Nephron (organoid): ENCODE data around the gene EMP1.

Experiments
- H3K27ac Mint-ChIP-seq, 3 experiments: 2 replicates each; pipeline ENCODE4 v1.8.0; 2020; ENCODE audit warnings: mixed read lengths in 3 of 3, mild to moderate bottlenecking in 2 of 3, moderate library complexity in 1 of 3
- H3K27me3 Mint-ChIP-seq: 2 replicates; pipeline ENCODE4 v1.8.0; 2021; ENCODE audit warnings: low read depth, mild to moderate bottlenecking, moderate library complexity, mixed read lengths
- H3K36me3 Mint-ChIP-seq: 2 replicates; pipeline ENCODE4 v1.8.0; 2020; ENCODE audit warnings: low read depth, mixed read lengths
- H3K4me1 Mint-ChIP-seq: 2 replicates; pipeline ENCODE4 v1.8.0; 2020; ENCODE audit warnings: mixed read lengths
- H3K4me3 Mint-ChIP-seq, 3 experiments: 2 replicates each; pipeline ENCODE4 v1.8.0; 2020; ENCODE audit warnings: mild to moderate bottlenecking in 3 of 3, mixed read lengths in 3 of 3, moderate library complexity in 2 of 3
- H3K9me3 Mint-ChIP-seq: 2 replicates; pipeline ENCODE4 v1.8.0; 2020; ENCODE audit warnings: mixed read lengths
- CTCF ChIP-seq, 3 experiments: fragments of 200-600 bp; sonication (generic); IDR thresholded peaks; one replicate each; pipeline ENCODE4 v1.5.0; 2021; ENCODE audit warnings: antibody characterized with exemption in 3 of 3; ENCODE audit not compliant: unreplicated experiment in 3 of 3

Gene EMP1

GRCh38 chr12:13204428-13204827 lies 7.9 kb downstream of the EMP1 start:
- H3K27ac Mint-ChIP-seq, result peak overlapping the region in 2 of 3 experiments; percentile 85 to 99
- no peaks in the 10 kb centered on the region for H3K36me3 Mint-ChIP-seq
- no peaks in the 10 kb centered on the region for H3K9me3 Mint-ChIP-seq
- peaks cover 92% of the 10 kb centered on the region for H3K4me1 Mint-ChIP-seq
- peak overlapping the region in 2 of 3 experiments; percentile 17 to 59 for H3K4me3 Mint-ChIP-seq
- no peak for TF ChIP-seq CTCF (IDR thresholded peaks at IDR 0.05; ENCODE audit: unreplicated experiment in 3 of 3)
- H3K27me3 Mint-ChIP-seq, result peaks cover 14% of the 10 kb centered on the region

- Mint-ChIP-seq H3K4me1 (peaks cover 91% of the 10 kb centered on the region), H3K9me3 (no peaks in the 10 kb centered on the region), H3K36me3 (no peaks in the 10 kb centered on the region), H3K27me3 (peaks cover 14% of the 10 kb centered on the region), H3K27ac (peak overlapping the region; percentile 28 to 99 (median 65)), H3K4me3 (peak overlapping the region in 2 of 3 experiments; percentile 4 to 10)
- TF ChIP-seq CTCF (IDR thresholded peaks at IDR 0.05; ENCODE audit: unreplicated experiment in 3 of 3), result no peak
Observed at GRCh38 chr12:13205809-13206559, 9.5 kb downstream of the EMP1 start.

GRCh38 chr12:13206560-13206897 lies 10.0 kb downstream of the EMP1 start:
- peak overlapping the region in 1 of 3 experiments; percentile 10 for H3K4me3 Mint-ChIP-seq
- peaks cover 87% of the 10 kb centered on the region for H3K4me1 Mint-ChIP-seq
- peaks cover 14% of the 10 kb centered on the region for H3K27me3 Mint-ChIP-seq
- H3K27ac Mint-ChIP-seq, result peak overlapping the region; percentile 28 to 99 (median 65)
- no peak for TF ChIP-seq CTCF (IDR thresholded peaks at IDR 0.05; ENCODE audit: unreplicated experiment in 3 of 3)
- no peaks in the 10 kb centered on the region for H3K36me3 Mint-ChIP-seq
- H3K9me3 Mint-ChIP-seq, result no peaks in the 10 kb centered on the region

- Mint-ChIP-seq H3K36me3 (no peaks in the 10 kb centered on the region), H3K27ac (peak overlapping the region in 2 of 3 experiments; percentile 77 to 99), H3K9me3 (no peaks in the 10 kb centered on the region), H3K27me3 (peaks cover 6% of the 10 kb centered on the region), H3K4me3 (no peak overlapping the region), H3K4me1 (peaks cover 71% of the 10 kb centered on the region)
- peak; percentile 52 to 69 (median 65) for TF ChIP-seq CTCF (IDR thresholded peaks at IDR 0.05; ENCODE audit: unreplicated experiment in 3 of 3)
Observed at GRCh38 chr12:13208533-13209435, 12.3 kb downstream of the EMP1 start.

GRCh38 chr12:13209436-13210235 lies 13.1 kb downstream of the EMP1 start:
- Mint-ChIP-seq H3K4me3 (no peak overlapping the region), H3K36me3 (no peaks in the 10 kb centered on the region), H3K9me3 (no peaks in the 10 kb centered on the region), H3K27me3 (no peaks in the 10 kb centered on the region), H3K27ac (peak overlapping the region in 2 of 3 experiments; percentile 7 to 99), H3K4me1 (peaks cover 62% of the 10 kb centered on the region)
- TF ChIP-seq CTCF (IDR thresholded peaks at IDR 0.05; ENCODE audit: unreplicated experiment in 3 of 3), result no peak
